HG03565 (cell line): Measurements from ENCODE around the gene LAMA2.

Source experiments
- ATAC-seq: cut with Tn5 transposase; IDR thresholded peaks from one replicate; pipeline ENCODE4 v1.9.1; 2021; ENCODE audit warnings: mild to moderate bottlenecking, moderate library complexity; ENCODE audit not compliant: unreplicated experiment

The LAMA2 gene

DNA sequence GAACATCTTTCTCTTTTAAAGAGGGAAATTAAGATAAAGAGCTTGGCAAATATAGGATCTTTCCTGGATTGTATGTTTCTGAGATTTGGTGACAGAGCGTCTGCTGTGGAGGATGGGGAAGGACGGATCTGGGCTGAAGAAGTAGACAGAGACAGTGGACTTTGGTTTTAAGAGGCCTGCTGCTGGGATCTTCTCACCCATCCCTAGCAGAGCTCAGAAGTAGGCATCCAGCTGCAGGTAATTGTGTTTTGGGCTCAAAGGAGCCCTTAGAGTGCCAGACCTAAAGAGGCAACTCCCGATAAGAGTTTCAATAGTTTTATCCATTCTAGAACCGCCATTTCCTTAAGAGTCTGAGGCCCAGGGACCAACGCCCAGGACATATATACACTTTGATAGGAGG, 20.8 kb downstream of the LAMA2 start:
- no peak for ATAC-seq

DNA sequence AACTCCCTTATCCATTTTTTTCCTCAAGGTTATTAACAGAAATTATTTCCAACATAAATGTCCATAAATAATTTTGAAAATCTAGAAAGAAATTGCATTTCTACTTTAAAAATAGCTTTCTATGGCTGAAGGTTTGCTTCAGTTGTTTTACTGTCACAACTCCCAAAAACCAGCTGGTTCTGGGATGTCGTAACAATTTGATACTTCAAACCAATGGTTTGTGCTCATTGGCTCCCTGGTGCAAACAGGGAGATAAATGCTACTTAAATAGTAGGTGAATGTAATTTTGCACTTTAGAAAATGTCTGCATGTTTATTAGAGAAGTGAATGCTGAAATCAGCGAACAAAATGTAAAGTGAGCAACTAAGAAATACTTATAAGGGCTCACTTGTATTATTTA, 31.1 kb downstream of the LAMA2 start:
- no peak for ATAC-seq

DNA sequence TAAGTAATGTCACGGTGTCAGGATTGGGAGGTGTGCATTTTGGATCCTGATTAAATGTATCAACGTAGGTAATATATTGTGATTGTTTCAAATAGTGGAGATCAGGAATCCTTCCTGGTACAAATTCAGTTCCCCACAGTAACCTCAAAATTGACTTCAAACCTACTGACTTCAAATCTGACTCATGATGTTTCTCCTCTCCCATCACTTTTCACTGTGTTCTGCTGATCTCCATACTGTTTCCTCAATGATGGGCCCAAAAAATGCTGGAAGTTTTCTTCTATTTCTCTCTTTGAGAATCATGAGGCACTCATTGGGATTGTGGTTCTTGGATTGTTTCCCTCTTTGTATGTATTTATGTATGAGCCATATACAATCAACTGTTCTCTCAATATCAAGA, 35.9 kb downstream of the LAMA2 start:
- ATAC-seq, result no peak

DNA sequence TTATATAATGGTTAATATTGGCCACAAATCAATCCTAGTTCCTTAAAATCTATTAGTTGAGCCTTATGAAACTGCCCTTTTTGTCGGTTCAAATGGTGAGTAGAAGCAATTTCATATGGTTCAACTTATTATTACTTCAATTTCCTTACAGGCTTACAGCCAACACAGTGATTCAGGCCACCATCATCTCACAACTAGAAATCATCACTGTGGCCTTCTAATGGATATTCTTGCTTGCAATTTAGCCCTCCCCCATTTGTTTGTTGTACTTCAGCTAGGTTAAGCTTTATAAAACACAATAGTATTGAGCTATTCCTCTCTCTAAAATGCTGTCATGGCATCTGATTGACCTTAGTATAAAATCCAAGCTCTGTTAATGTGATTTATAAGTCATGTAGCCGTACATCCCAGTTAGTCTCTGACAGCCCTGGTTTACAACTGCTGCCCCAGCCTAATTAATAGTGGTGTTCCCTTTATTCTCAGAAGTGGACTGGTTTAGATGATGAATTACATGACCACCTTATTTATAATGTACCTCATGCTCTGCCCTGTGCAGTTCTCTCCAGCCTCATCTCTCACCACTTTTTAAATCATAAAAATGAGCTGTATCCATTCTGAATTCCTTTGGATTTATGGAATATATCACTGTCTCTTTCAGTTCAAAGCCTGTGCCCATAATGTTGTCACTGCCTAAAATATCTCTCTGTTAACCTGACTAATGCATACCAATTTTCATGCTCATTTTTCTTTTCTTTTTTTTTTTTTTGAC, 36.7 kb downstream of the LAMA2 start:
- no peak for ATAC-seq

DNA sequence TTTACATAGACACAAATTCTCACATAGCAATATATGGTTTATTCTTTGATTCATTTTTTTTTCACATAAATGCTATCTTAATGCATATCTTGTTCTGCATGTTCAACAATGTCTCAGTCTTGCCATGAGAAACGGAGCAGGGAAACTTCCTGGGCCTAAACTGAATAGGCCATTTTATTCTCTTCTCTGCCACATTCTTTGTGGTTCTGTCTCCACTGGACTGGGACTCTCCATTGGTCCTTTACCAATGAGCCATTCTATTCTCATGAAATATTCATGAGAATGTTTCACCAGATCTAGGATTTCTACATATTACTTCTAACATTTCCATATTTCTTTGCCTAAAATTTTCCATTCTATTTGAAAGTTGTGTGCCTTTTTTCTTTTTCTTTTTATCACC, 42.8 kb downstream of the LAMA2 start:
- ATAC-seq, result no peak

DNA sequence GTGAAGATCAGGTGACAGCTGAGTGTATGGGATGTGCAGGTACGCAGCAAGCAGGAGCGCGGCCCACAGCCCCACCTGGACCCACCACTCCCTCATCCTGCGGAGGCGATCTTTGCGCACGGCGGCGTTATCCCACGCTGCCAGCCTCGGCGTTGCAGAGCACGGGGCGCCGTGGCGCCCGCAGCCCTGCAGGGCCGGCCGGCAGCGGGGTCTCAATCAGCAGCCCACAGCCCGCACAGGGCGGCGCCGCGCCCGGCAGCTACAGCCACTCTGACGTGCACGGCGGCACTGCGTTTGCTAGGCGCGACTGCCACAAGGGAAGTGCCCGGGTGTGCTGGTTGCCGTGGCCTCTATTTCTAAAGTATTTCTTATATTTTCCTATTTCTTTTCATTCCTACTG, 46.9 kb downstream of the LAMA2 start:
- ATAC-seq, result no peak

DNA sequence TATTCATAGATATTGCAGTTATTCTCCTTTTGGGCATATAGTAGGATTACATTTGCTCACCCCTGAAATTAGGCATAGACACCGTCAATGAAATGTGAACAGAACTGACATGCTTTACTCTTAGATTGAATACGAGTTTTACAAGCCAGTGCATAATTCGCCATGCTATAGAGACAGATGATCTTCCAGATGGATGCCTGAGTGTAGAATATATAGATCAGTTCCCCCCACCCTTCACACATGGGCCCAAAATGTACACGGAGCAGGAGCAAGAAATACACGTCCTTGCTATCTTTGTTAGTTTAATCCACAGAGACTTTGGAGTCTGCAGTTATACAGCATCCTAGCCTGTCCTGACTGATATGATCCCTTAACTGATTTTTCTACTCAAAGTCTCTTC, 47.4 kb downstream of the LAMA2 start:
- no peak for ATAC-seq

DNA sequence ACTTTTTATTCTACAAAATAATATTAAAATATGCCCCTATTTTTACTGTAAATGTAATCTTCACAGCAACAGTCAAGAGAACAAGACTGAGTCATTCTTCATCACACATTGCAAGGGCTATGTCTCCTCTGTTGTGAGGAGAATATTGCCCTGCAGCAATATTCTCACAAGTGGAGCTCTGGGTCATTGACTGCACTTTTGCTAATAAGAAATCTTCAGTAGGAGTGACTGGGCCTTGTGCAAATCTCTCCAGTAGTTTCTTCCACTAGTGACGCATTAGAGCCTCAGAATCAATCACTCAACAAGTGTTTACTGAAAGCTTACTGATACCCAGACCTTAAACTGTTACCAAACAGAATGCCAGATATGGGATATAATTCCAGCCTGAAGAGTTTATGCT, 49.1 kb downstream of the LAMA2 start:
- ATAC-seq, result no peak

DNA sequence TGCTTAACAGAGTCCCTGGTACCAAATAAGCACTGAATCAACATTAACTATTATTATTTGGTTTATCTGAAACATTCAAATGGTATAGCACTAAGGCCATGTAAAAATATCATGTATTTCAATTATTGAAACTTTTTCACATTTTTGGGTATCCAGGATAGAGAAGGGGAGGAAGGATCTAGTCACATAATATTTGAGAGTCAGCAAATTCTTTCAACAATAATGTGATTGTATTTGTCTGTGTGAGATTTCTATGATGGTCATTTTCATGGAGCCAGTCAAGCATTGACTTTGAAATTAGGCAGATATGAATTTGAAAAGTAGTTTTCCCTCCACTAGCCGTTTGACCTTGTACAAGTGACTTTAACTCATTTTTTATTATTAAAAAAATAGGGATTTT, 67.9 kb downstream of the LAMA2 start:
- ATAC-seq, result no peak

DNA sequence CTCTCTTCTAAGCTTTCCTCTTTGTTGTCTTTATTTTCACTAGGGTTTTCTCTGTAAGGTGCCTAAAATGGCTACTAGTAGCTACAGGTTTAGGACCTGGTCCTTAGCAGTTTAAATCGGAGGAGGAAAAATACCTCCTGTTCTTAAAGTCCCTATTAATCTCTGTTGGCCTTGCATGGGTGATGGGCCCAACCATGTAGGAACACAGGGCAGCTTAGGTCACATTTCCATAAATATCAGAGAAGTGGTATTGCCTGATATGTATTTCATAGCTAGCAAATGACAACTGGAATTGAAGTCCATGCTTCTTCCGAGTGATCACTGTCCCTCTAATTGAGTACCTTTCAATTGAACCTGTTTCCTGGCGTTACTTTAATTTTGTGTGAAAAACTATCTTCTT, 70.0 kb downstream of the LAMA2 start:
- no peak for ATAC-seq

DNA sequence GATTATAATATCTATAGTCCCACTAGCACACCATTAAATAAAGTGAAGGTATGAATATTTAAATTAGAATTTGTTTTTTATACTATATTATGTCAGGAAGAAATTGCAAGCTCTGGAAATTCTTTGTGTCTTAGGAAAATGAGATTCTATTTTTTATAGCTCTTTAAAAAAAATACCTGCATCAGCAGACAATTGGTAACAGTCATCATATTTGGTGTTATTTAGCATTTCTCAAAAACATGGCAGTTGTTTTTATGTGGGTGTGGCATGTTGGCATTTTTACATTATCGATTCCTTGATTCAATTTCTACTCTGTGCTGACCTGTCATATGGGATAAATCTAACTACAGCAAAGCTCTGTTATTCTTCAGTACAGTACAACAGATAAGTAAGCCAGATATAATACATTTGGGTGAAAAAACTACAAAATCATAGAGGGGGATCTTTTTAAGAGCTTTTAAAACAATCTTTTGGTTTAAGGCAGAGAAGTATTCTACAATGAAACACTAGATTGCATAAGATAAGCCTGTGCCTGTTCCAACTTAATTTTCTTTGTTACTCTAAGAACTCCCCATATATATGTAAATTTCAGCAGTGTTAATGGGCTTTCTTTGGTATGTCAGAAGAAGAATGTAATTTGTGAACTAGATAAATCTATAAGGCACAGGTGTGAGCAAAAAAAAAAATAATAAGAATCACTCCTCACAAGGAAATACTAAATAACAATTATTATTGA, 71.5 kb downstream of the LAMA2 start:
- no peak for ATAC-seq

DNA sequence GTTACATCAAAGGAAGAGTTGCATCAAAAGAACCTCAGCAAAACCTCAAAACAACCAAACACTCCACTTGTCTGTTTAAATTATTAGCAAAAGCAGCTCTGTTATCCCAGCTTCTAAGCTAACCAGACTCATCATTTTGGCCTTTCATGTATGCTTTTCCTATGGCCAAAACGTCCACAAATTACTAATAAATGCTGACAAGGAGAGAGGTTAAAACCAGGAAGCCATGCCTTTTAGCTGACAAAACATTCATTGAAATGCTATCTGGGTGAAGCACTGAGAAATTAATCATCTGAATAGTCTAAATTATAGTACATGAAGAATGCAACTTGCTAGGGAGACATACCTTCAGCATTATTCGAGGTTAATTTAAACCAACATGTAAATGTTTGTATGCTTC, 80.6 kb downstream of the LAMA2 start:
- ATAC-seq, result no peak

DNA sequence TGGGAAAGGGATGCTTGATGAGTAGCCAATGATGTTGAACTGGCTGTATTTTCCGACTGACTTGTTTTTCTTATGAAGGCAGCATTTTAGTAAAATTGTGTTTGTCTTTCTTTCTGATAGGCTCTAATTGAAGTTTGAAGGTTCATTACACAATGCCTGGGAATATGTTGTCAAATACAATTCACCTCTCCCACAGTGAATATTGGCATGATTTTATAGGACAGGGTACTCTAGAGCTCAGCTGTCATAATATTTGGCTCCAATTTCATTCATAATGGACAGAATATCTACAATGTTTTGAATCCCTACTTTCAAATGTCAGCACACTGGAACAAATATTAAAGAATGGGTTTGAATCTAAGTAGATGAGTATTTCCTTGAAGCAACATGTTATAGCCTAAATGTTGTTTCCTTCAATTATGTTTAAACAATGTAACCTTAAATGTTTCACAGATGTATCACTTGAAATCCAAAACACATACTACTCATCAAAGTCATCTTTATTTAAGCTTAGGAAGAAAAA, 81.4 kb downstream of the LAMA2 start:
- ATAC-seq, result no peak

DNA sequence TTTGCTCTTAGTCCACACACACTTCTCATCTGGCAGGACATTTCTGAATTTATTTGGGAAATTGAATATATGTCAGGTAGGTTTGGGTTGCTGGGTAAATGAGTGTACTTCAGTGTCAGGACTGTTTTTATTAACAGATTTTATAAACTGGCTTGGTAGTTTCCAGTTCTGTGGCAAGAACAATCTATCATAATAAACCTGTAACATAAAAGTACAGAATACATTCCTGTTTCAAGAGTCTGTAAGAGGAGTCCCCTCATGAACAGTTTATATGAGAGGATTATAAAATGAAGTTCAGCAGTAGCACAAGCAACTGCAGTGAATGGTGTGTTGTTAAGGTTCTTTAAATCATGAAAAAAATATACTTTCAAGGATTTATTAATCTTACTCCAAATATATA, 81.8 kb downstream of the LAMA2 start:
- no peak for ATAC-seq

DNA sequence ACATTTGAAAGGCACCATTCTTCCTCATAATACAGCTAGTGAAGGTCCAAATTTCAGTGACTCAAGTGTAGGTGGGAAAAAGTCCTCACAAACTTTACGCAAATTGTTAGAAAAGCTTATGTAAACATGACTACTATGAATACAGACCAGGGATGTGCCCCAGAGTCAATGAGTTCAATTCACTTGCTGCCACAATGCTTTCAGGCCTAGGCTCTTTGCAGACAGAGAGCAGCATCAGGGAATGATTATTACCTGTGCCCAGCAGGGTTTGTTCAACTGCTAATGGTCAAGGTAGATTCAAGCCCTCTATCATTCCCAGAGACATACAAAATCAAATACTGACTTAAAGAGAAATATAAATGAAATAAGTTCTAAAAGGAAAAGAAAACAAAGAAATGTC, 84.0 kb downstream of the LAMA2 start:
- no peak for ATAC-seq

DNA sequence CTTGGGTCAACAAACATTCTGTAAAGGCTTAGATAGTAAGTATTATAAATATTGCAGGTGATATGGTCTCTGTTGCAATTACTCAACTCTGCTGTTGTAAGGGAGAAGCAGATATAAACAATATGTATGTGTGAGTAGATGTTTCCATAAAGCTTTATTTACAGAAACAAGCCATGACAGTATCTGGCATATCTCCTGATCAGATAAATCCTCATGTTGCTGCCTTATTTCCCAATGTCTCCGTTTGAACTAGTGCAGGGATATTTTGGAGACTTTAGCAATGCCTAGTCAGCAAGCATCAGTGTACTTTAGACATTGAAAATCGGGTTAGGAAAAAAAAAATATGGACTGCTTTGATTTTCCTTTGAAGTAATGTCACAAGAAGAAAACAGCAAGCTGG, 96.1 kb downstream of the LAMA2 start:
- ATAC-seq, result no peak

DNA sequence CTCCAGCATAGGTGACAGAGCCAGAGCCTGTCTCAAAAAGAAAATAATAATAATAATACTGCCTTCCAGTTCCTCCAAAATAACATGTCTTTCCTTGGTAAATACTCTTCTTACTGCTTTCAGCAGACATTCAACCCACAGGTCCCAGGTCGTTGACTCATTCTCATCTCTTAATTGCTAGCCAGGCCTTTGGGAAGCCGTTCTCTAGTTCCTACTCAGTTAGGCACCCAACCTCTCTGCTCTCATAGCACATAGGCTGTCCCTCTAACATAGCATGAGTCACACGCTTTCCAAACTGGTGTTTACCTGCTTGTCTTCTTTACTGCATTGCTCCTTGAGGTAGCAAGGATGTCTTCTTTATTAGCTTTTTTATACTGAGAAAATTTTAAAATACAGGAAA, 98.8 kb downstream of the LAMA2 start:
- ATAC-seq, result no peak

DNA sequence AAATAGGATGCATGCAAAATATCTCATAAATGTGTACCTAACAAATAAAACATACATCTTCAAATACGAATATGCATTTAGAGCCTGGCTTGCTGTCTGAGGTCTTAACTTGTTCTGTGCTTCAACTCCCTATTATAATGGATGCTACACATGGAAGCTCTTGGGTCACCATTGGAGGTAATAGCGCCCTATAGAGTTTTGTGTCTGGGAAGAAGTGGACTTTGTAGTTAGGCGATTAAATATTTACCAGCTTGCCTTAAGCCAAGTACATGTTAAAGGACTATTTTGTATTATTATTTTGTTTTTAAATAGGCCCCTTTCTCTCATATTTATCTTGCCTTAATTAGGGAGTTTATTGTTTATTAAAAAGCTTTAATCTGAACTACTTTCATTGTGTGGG, 107.4 kb downstream of the LAMA2 start:
- ATAC-seq, result no peak

DNA sequence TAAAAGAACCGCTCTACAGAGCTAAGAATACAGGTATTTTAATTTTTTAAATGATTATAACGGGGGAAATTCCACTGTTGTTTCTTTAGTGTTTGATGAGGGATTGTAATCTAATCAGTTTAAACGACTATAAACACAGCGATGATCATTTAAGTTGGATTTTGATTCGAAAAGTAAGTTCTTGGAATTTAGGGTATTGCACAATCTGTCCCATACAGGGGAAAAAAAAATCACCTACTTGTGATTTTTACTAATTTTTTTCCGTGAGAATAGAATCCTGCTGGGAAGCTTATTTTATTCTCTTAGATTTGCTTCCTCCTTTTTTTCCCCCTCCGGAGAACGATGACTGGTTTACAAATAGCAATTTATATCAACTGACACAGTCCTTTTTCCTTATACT, 108.0 kb downstream of the LAMA2 start:
- ATAC-seq, result no peak

DNA sequence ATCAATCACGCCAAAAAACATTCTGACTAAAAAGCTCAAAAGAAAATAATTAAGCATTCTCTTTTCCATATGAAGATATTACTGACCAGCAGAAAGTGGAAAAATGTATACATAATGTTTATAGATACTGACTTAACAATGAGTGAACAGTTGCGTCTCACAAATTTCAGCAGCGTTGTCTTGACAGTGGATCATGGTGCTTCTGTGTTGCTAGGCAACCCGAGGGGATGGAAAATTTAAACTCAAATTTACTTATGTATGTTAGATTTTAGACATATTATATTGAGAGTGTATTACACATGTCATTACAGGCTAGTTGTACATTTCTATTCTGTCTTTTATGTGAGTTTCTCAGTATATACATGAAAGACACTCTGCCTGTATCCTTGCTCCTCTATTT, 110.2 kb downstream of the LAMA2 start:
- ATAC-seq, result no peak

DNA sequence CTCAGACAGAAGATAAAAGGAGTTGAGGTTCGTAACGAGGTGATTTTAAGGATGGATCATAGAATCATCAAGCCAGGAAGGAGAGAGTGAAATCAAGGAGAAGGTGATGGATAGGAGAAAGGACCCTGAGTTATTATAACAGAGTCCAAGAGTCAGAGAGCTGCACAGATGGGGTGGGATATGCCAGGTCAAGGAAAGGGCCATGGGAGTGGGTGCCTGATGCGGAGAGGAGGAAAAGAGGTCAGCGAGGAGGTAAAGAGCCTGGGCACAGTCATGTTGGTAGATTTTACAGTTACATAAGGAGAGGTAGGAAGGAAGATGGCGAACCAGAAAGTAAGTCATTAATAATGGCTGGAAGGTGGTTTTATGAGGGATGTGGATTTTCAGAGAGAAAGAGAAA, 114.9 kb downstream of the LAMA2 start:
- no peak for ATAC-seq

DNA sequence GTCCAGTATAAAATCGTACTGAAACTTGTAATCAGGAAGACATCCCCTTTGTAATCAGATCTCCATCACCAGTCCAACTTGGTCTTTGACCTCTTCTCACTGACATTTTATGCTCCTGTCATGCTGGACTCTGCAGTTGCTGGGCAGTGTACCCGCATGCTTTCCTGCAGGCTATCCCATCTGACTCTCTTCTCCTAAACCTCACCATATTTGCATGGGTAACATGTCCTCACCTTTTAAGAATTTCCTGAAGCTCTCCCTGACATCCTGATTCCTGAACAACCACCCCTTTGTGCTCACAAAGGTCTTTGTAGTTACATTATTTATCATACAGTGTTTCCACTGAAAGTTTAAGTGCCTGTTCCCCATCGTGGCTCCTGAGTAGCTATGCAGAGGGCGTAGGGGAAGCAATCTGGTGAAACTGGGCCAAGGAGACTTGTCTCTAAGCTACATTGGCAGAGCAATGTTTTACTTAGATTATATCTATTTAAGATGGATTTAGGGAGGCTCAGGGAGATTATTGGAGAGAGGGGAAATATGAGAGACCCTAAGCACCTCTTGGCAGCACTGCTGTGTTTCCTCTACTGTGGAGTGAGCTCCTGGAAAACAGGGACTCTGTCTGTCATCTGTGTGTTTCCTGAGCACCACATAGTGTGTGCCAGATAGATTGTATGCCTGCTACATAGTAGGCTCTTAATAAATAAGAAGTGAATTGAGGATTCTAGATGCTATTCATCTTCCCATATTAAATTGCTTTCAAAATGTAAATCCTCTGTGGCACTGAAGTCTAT, 124.0 kb downstream of the LAMA2 start:
- no peak for ATAC-seq
